IMR-90 (cell line): ENCODE results near the gene DAP3. TPM values are rescaled to one million over a fixed set of nuclear protein-coding genes. Genes with fewer than 3 reads are reported as not detected.

ENCODE experiments used
- ATAC-seq: fragments of 200-7000 bp; cut with Tn5 transposase; 2 replicates; pipeline ENCODE4 v1.9.1; 2020; ENCODE audit warnings: low read depth, mild to moderate bottlenecking, moderate library complexity
- BruUV-seq: library from RNA; stranded (reverse); fragments of 400-500 nt; replicated peaks from 2 replicates; lab custom pipeline; 2021; lab: Mats Ljungman, UMichigan
- CTCF ChIA-PET: fragments of 300-600 bp; formaldehyde crosslinking; extraction: SDS; loops from one replicate; lab custom pipeline; 2021; ENCODE audit warnings: antibody characterized with exemption; lab: Yijun Ruan, JAX
- POLR2A ChIA-PET: fragments of 300-600 bp; sonication (Branson Sonifier 250); formaldehyde crosslinking; loops from one replicate; lab custom pipeline; 2022; ENCODE audit warnings: antibody characterized with exemption; ENCODE audit not compliant: unreplicated experiment; lab: Charles Lee
- DNase-seq: peaks from one replicate; pipeline ENCODE4 v3.0.0; 2013
- H2AFZ ChIP-seq: replicated peaks from 2 replicates; pipeline ENCODE3; 2013; ENCODE audit warnings: low read length, mild to moderate bottlenecking; ENCODE audit not compliant: poor library complexity
- H2AK5ac ChIP-seq: 2 replicates; pipeline ENCODE4 v1.6.1; 2013; ENCODE audit warnings: low read depth, low read length, inconsistent platforms
- H2AK9ac ChIP-seq: replicated peaks from 2 replicates; pipeline ENCODE3; 2013; ENCODE audit warnings: mild to moderate bottlenecking, low read depth, low read length, moderate library complexity; ENCODE audit not compliant: poor library complexity
- H2BK120ac ChIP-seq: 2 replicates; pipeline ENCODE4 v1.6.1; 2013; ENCODE audit warnings: low read depth, low read length, inconsistent platforms
- H2BK15ac ChIP-seq: 3 replicates; pipeline ENCODE4 v1.6.1; 2013; ENCODE audit warnings: low read depth, low read length, inconsistent platforms
- H2BK20ac ChIP-seq: 2 replicates; pipeline ENCODE4 v1.6.1; 2013; ENCODE audit warnings: low read depth, mild to moderate bottlenecking, inconsistent platforms, low read length, moderate library complexity
- H2BK5ac ChIP-seq: 2 replicates; pipeline ENCODE4 v1.6.1; 2013; ENCODE audit warnings: mild to moderate bottlenecking, low read depth, low read length, inconsistent platforms; ENCODE audit not compliant: poor library complexity, severe bottlenecking
- H3K14ac ChIP-seq: replicated peaks from 2 replicates; pipeline ENCODE4 v1.6.1; 2013; ENCODE audit warnings: low read depth, low read length, inconsistent platforms
- H3K18ac ChIP-seq: 2 replicates; pipeline ENCODE4 v1.6.1; 2013; ENCODE audit warnings: low read depth, low read length, control low read depth
- H3K23ac ChIP-seq: 2 replicates; pipeline ENCODE4 v1.6.1; 2013; ENCODE audit warnings: low read depth, low read length, inconsistent platforms
- H3K27ac ChIP-seq: 2 replicates; pipeline ENCODE4 v1.5.1; 2013; ENCODE audit warnings: mild to moderate bottlenecking, control low read depth, low read length; ENCODE audit not compliant: insufficient read depth
- H3K27me3 ChIP-seq: 2 replicates; pipeline ENCODE4 v1.6.1; 2013; ENCODE audit warnings: low read length; ENCODE audit not compliant: control insufficient read depth, insufficient read depth
- H3K36me3 ChIP-seq: 2 replicates; pipeline ENCODE4 v1.6.1; 2013; ENCODE audit warnings: low read length, mixed read lengths; ENCODE audit not compliant: control insufficient read depth, insufficient read depth
- H3K4ac ChIP-seq: 2 replicates; pipeline ENCODE4 v1.6.1; 2013; ENCODE audit warnings: low read depth, low read length, inconsistent platforms
- H3K4me1 ChIP-seq: 2 replicates; pipeline ENCODE4 v1.6.1; 2013; ENCODE audit warnings: low read length, mixed read lengths; ENCODE audit not compliant: control insufficient read depth, insufficient read depth
- H3K4me2 ChIP-seq: 2 replicates; pipeline ENCODE4 v1.6.1; 2013; ENCODE audit warnings: low read depth, mild to moderate bottlenecking, control low read depth, low read length, moderate library complexity
- H3K4me3 ChIP-seq: 2 replicates; pipeline ENCODE4 v1.5.1; 2013; ENCODE audit warnings: low read depth, mild to moderate bottlenecking, control low read depth, low read length, moderate library complexity; ENCODE audit not compliant: insufficient read depth
- H3K56ac ChIP-seq: 2 replicates; pipeline ENCODE4 v1.6.1; 2013; ENCODE audit warnings: low read length, inconsistent platforms; ENCODE audit not compliant: insufficient read depth; ENCODE audit errors: extremely low read depth
- H3K79me1 ChIP-seq, 2 experiments: 2 replicates each; pipeline ENCODE4 v1.6.1; 2013; ENCODE audit warnings: low read length in 2 of 2, inconsistent platforms in 1 of 2, low read depth in 1 of 2
- H3K9ac ChIP-seq: 2 replicates; pipeline ENCODE4 v1.6.1; 2013; ENCODE audit warnings: low read depth, low read length, control low read depth
- H3K9me1 ChIP-seq: 2 replicates; pipeline ENCODE4 v1.6.1; 2013; ENCODE audit warnings: low read length, inconsistent platforms; ENCODE audit not compliant: insufficient read depth
- H3K9me3 ChIP-seq: 2 replicates; pipeline ENCODE4 v1.6.1; 2013; ENCODE audit warnings: low read length; ENCODE audit not compliant: control insufficient read depth, insufficient read depth
- H4K20me1 ChIP-seq: 2 replicates; pipeline ENCODE4 v1.6.1; 2013; ENCODE audit warnings: low read length, inconsistent platforms; ENCODE audit not compliant: insufficient read depth
- H4K5ac ChIP-seq: 2 replicates; pipeline ENCODE4 v1.6.1; 2013; ENCODE audit warnings: mild to moderate bottlenecking, low read depth, low read length, control low read depth
- H4K8ac ChIP-seq, 2 experiments: 2 replicates each; pipeline ENCODE4 v1.6.1; 2013; ENCODE audit warnings: low read depth in 2 of 2, low read length in 2 of 2, control low read depth in 1 of 2, inconsistent platforms in 1 of 2
- H4K91ac ChIP-seq: 2 replicates; pipeline ENCODE4 v1.6.1; 2013; ENCODE audit warnings: low read depth, low read length, inconsistent platforms; ENCODE audit not compliant: insufficient read depth
- CEBPB ChIP-seq: IDR thresholded peaks from 2 replicates; pipeline ENCODE4 v1.6.1; 2012; ENCODE audit warnings: low read depth, low read length, improper control_type of control experiment
- CHD1 ChIP-seq: IDR thresholded peaks from 2 replicates; pipeline ENCODE4 v1.6.1; 2012; ENCODE audit warnings: low read depth, low read length, improper control_type of control experiment
- ELK1 ChIP-seq: fragments of 150-350 bp; IDR thresholded peaks from 2 replicates; pipeline ENCODE4 v1.6.1; 2016; ENCODE audit warnings: low read depth, mild to moderate bottlenecking, low read length, moderate library complexity, borderline replicate concordance
- FOS ChIP-seq: fragments of 150-350 bp; IDR thresholded peaks from 2 replicates; pipeline ENCODE4 v1.6.1; 2016; ENCODE audit warnings: low read depth, low read length
- MAFK ChIP-seq: IDR thresholded peaks from 2 replicates; pipeline ENCODE4 v1.6.1; 2012; ENCODE audit warnings: low read depth, low read length, improper control_type of control experiment
- MAZ ChIP-seq: IDR thresholded peaks from 2 replicates; pipeline ENCODE4 v1.6.1; 2012; ENCODE audit warnings: low read depth, mild to moderate bottlenecking, low read length, improper control_type of control experiment, moderate library complexity, borderline replicate concordance
- MXI1 ChIP-seq: IDR thresholded peaks from 2 replicates; pipeline ENCODE4 v1.6.1; 2012; ENCODE audit warnings: low read depth, mild to moderate bottlenecking, low read length, moderate library complexity, borderline replicate concordance
- NFE2L2 ChIP-seq: fragments of 150-350 bp; IDR thresholded peaks from 2 replicates; pipeline ENCODE4 v1.6.1; 2016; ENCODE audit warnings: low read depth, mild to moderate bottlenecking, low read length
- POLR2A ChIP-seq: IDR thresholded peaks from 2 replicates; pipeline ENCODE4 v1.6.1; 2012; ENCODE audit warnings: mild to moderate bottlenecking, low read depth, low read length
- RAD21 ChIP-seq: IDR thresholded peaks from 2 replicates; pipeline ENCODE4 v1.6.1; 2012; ENCODE audit warnings: low read length, improper control_type of control experiment
- RCOR1 ChIP-seq: IDR thresholded peaks from 2 replicates; pipeline ENCODE4 v1.6.1; 2012; ENCODE audit warnings: mild to moderate bottlenecking, low read length, improper control_type of control experiment; ENCODE audit not compliant: insufficient replicate concordance
- RFX5 ChIP-seq: IDR thresholded peaks from 2 replicates; pipeline ENCODE4 v1.8.0; 2012; ENCODE audit warnings: low read depth, mild to moderate bottlenecking, low read length, moderate library complexity
- SMC3 ChIP-seq: fragments of 150-350 bp; IDR thresholded peaks from 2 replicates; pipeline ENCODE4 v1.6.1; 2016; ENCODE audit warnings: low read depth, mild to moderate bottlenecking, antibody characterized with exemption, low read length, moderate library complexity
- USF2 ChIP-seq: fragments of 150-350 bp; IDR thresholded peaks from 2 replicates; pipeline ENCODE4 v1.6.1; 2017; ENCODE audit warnings: mild to moderate bottlenecking, antibody characterized with exemption, low read length, low read depth
- WGBS, 2 experiments: methylation state at CpG; one replicate each; pipeline versions ENCODE4 v1.1.5 to v1.1.7; 2013; ENCODE audit warnings: missing lambda C conversion rate in 2 of 2; ENCODE audit not compliant: insufficient read length in 1 of 2; ENCODE audit errors: extremely low coverage in 2 of 2; 5-methylcytosine and 5-hydroxymethylcytosine counted together
- dilution Hi-C: fragments of 300-500 bp; cut with HindIII; formaldehyde crosslinking; loops from one replicate; pipeline ENCODE4 v1.14.3; 2018; ENCODE audit warnings: low sequenced_read_pairs; ENCODE audit not compliant: unreplicated experiment
- in situ Hi-C: fragments of 300-500 bp; cut with MboI; formaldehyde crosslinking; loops from 3 replicates; pipeline ENCODE4 v1.14.3; 2019; ENCODE audit warnings: low sequenced_read_pairs, inconsistent platforms, mixed read lengths
- intact Hi-C: fragments of 100-400 bp; cut with micrococcal nuclease; formaldehyde crosslinking; loops from 2 replicates; pipeline ENCODE4 v1.10.0; 2022
- polyA plus RNA-seq, 3 experiments: library from polyadenylated mRNA; depleted of rRNA; stranded (reverse); fragments of >200 nt; gene quantifications; 2 replicates each; pipeline ENCODE4 v1.2.3, GENCODE V29; 2012; ENCODE audit warnings: low replicate concordance in 1 of 3
- total RNA-seq: library from RNA; depleted of rRNA; stranded (reverse); fragments of >200 nt; gene quantifications from 2 replicates; pipeline ENCODE4 v1.2.3, GENCODE V29; 2012

Gene DAP3
- total and polyA plus RNA-seq, 2 of the 4 experiments (the other 2 are of a cell fraction): 48.6 to 126 TPM

- in situ Hi-C loops: no loop called here
- dilution Hi-C loops: no loop called here
- peaks cover 63% of the 10 kb centered on the region for H3K36me3 ChIP-seq
- H4K8ac ChIP-seq: no peak overlapping the region
- H4K5ac ChIP-seq: no peak overlapping the region
- no peak overlapping the region for H3K27ac ChIP-seq
- H2BK120ac ChIP-seq: no peak overlapping the region
- no TSS peak for BruUV-seq
- no peak overlapping the region for H2BK20ac ChIP-seq
- H3K56ac ChIP-seq: no peak overlapping the region
- no peaks in the 10 kb centered on the region for H3K9me3 ChIP-seq
- no peaks in the 10 kb centered on the region for H3K27me3 ChIP-seq
- H3K4me3 ChIP-seq: no peak overlapping the region
- H2AK9ac ChIP-seq: no peak overlapping the region
- no peak overlapping the region for H4K91ac ChIP-seq
- no peaks in the 10 kb centered on the region for H3K4me1 ChIP-seq
- H3K4me2 ChIP-seq: no peak overlapping the region
- ATAC-seq (no peak), DNase-seq (no peak)
- H2BK5ac ChIP-seq: no peak overlapping the region
- H3K4ac ChIP-seq: no peak overlapping the region
- no peak overlapping the region for H2AK5ac ChIP-seq
- ChIA-PET POLR2A (no interaction called here), CTCF (no interaction called here)
- H3K9me1 ChIP-seq: no peaks in the 10 kb centered on the region
- WGBS, 2 experiments: 100% methylated on average over 1 of the region's 5 CpGs; no CpG with 5 or more reads in 1 of the 2 experiments
- intact Hi-C loops: loop anchor here (10.0 kb wide), 1 partner anchor 315 kb away; no protein-coding TSS in a partner anchor
- no peaks in the 10 kb centered on the region for H4K20me1 ChIP-seq
- H3K9ac ChIP-seq: no peak overlapping the region
- H3K79me1 ChIP-seq: peaks cover 0 to 6% of the 10 kb centered on the region in 2 experiments; a peak in 1 of 4 replicates
- H3K14ac ChIP-seq: no peak overlapping the region
- no peak overlapping the region for H2BK15ac ChIP-seq
- H2AFZ ChIP-seq: no peak overlapping the region
- H3K18ac ChIP-seq: no peak overlapping the region
- H3K23ac ChIP-seq: no peak overlapping the region
- TF ChIP-seq SMC3 (no peak), POLR2A (no peak), MXI1 (no peak), RAD21 (no peak), FOS (no peak), RFX5 (no peak), NFE2L2 (no peak), MAZ (no peak), USF2 (no peak), ELK1 (no peak), RCOR1 (no peak), CEBPB (no peak), CHD1 (no peak), MAFK (no peak)
Observed at GRCh38 chr1:155669233-155670162, 19.4 kb upstream of the DAP3 start.
